Activated T-helper 17 cell treated with anti-CD3 and anti-CD28 coated beads, Interleukin-2, amount 50 U/mL, for 72 hours (primary cell): Measurements from ENCODE around the gene FAM83G. TPM values are rescaled to one million over a fixed set of nuclear protein-coding genes. Genes with fewer than 3 reads are reported as not detected.

Experiments
- ATAC-seq: fragments of 150-1000 bp; cut with Tn5 transposase; replicated peaks from 2 replicates; pipeline ENCODE4 v1.10.0; 2021; ENCODE audit warnings: mild to moderate bottlenecking, moderate library complexity
- H3K27ac Mint-ChIP-seq: one replicate; pipeline ENCODE4 v1.8.0; 2022; ENCODE audit warnings: mixed read lengths
- H3K27me3 Mint-ChIP-seq: one replicate; pipeline ENCODE4 v1.8.0; 2022; ENCODE audit warnings: mixed read lengths
- H3K36me3 Mint-ChIP-seq: one replicate; pipeline ENCODE4 v1.8.0; 2022; ENCODE audit warnings: low read depth, mild to moderate bottlenecking, mixed read lengths
- H3K4me1 Mint-ChIP-seq: one replicate; pipeline ENCODE4 v1.8.0; 2022; ENCODE audit warnings: mixed read lengths
- H3K4me3 Mint-ChIP-seq: one replicate; pipeline ENCODE4 v1.8.0; 2022; ENCODE audit warnings: mild to moderate bottlenecking, mixed read lengths
- H3K9me3 Mint-ChIP-seq: one replicate; pipeline ENCODE4 v1.8.0; 2022; ENCODE audit warnings: mixed read lengths
- total RNA-seq, 2 donors: library from RNA; stranded (reverse); gene quantifications; one replicate each; pipeline ENCODE4 v1.2.3, GENCODE V29; 2022

FAM83G gene
- total RNA-seq, 2 donors from 2014 or later = 15.9 to 22.6 TPM

DNA sequence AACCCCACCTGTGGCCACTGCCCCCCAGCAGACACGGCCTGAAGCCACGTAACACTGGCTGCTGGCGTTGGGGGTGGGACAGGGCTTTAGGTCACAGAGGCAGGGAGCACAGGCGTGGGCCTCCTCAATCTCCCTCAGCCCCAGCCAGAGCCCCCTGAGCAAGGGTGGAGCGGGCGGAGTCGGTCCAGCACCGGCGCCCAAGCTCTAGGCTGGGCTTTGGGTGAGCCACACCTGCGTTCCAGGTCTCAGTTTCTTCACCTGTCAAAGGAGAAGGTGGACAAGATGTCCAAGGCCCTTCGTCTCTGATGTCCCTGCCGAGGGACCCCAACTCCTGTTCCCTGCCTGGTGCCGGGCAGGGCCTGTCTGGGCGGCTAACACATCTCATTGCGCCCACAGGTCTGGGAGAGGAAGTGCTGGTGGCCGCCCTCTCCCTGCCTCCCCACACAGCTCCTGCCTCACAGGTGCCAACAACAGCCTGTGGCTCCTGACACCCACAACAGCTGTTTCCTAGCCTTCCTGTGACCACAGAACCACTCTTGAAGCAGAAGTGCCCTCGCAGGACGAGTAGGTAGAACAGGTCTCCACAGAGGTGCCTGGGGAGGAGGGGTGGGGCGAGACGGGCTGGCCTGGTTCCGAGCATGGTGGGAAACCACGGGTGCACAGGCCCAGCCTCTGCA, 12.0 kb downstream of the FAM83G start:
- H3K4me1 Mint-ChIP-seq = peaks cover 15% of the 10 kb centered on the region
- no peak overlapping the region for H3K4me3 Mint-ChIP-seq
- peak; percentile 31 for ATAC-seq
- peak overlapping the region; percentile 33 for H3K27ac Mint-ChIP-seq
- H3K36me3 Mint-ChIP-seq = peaks cover 41% of the 10 kb centered on the region
- peaks cover 4% of the 10 kb centered on the region for H3K9me3 Mint-ChIP-seq
- H3K27me3 Mint-ChIP-seq = no peaks in the 10 kb centered on the region

DNA sequence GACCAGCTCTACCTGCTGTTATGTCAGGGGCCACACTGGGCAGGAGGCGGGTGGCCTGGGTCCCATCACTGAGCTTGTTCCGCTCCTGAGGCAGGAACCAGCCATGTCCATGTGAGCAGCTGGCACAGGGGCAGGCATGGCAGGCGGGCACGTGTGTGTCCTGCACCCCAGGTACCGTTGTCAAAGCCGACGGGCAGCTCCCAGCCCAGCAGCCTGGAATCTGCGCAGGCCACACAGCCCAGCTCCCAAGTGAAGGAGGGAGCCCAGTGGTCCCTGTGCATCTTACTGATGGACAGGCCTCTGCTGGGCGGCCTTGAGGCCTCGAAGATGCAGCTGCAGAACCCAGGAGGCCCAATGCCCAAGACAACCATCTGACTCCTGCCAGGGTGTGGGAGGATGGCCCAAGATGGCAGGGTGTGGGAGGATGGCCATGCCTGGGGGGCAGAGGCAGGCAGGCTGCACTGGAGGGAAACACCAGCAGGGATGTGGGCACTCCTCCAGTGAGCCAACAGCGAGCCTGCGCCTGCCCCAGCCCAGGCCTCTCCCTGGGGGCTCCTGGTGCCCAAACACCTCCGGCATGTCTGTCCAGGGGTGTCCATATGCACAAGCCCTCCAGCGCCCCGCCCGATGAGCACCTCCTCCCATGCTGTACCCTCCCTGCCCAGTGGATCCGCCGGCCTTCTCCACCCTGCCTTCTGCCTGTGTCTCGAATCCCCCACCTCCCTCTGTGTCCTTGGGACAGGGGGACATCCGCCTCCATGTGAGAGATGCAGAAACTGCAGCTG, 12.8 kb downstream of the FAM83G start:
- Mint-ChIP-seq H3K4me3 (no peak overlapping the region), H3K4me1 (peaks cover 15% of the 10 kb centered on the region), H3K27ac (no peak overlapping the region), H3K27me3 (no peaks in the 10 kb centered on the region), H3K9me3 (peaks cover 4% of the 10 kb centered on the region), H3K36me3 (peaks cover 37% of the 10 kb centered on the region)
- no peak for ATAC-seq

DNA sequence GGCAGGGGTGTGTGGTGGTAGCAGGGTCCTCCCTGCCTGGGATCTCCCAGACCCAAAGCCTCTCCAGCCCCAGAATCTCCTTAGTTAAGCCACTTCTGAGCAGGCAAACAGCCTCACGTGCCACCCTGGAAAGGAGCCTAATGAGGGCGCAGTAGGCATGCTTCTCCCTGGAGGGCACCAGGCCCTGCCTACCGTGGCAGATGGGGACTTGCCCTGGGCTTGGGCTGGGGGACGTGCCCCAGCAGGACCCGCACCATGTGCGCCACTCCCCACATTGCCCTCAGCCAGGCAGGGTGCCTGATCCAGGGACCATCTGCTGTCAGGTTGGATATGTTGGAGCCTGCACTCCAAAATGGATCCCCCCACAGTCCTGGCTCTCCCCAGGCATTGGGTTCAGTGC, 14.2 kb downstream of the FAM83G start:
- Mint-ChIP-seq H3K27ac (no peak overlapping the region), H3K4me1 (peaks cover 15% of the 10 kb centered on the region), H3K4me3 (no peak overlapping the region), H3K9me3 (peaks cover 4% of the 10 kb centered on the region), H3K36me3 (peaks cover 30% of the 10 kb centered on the region), H3K27me3 (no peaks in the 10 kb centered on the region)
- ATAC-seq = no peak

DNA sequence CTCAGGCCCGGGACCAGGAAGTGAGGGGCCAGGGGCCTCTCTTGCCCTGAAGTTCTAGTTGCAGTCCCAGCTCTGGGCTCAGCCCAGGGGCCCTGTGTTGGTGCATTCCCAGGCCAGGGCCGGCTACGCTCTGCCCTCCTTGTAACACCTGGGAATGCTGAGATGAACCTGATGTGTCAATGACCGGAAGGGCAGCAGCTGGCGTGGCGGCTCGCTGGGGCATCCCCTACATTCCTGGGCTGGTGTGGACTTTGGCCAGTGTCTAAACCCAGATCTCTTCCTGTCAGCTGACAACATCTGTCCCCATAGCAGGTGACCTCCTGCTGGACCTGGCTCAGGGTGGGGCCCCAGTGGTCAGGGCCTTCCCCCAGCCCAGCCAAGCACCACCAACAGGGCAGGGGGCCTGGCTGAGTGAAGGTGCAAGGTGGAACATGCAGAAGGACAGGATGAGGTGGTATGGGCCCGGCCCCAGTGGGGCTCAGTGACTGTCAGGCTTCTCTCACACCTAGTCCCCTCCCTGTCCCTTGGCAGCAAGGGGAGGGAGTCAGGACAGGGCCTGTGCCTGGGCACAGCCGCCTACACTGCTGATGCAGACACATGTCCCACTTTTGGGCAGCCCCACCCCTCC, 15.9 kb downstream of the FAM83G start:
- no peaks in the 10 kb centered on the region for H3K27me3 Mint-ChIP-seq
- no peak overlapping the region for H3K4me3 Mint-ChIP-seq
- H3K27ac Mint-ChIP-seq = no peak overlapping the region
- peaks cover 5% of the 10 kb centered on the region for H3K4me1 Mint-ChIP-seq
- H3K9me3 Mint-ChIP-seq = no peaks in the 10 kb centered on the region
- no peak for ATAC-seq
- H3K36me3 Mint-ChIP-seq = peaks cover 18% of the 10 kb centered on the region

- Mint-ChIP-seq H3K27me3 (no peaks in the 10 kb centered on the region), H3K36me3 (peaks cover 13% of the 10 kb centered on the region), H3K27ac (no peak overlapping the region), H3K9me3 (no peaks in the 10 kb centered on the region), H3K4me1 (peaks cover under 1% of the 10 kb centered on the region), H3K4me3 (no peak overlapping the region)
- no peak for ATAC-seq
Observed at GRCh38 chr17:18987862-18988545, 16.6 kb downstream of the FAM83G start.

DNA sequence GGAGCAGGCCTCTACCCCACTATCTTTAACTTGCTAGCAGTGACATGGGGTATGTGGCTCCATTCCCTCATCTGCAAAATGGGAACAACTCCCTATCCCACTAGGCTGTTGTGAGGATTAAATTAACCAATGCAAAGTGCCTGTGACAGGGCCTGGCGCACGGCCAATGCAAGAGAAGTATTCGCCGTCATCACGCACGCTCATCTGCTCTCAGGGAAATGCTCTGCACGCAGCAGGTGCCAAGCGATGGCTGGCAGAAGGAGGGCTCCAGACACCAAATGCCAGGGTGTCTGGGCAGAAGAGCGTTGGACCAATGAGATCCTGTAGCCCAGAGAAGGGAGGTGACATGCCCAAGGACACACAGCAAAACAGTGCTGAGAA, 17.3 kb downstream of the FAM83G start:
- H3K4me3 Mint-ChIP-seq = no peak overlapping the region
- H3K36me3 Mint-ChIP-seq = peaks cover 12% of the 10 kb centered on the region
- H3K4me1 Mint-ChIP-seq = no peaks in the 10 kb centered on the region
- no peaks in the 10 kb centered on the region for H3K9me3 Mint-ChIP-seq
- no peaks in the 10 kb centered on the region for H3K27me3 Mint-ChIP-seq
- H3K27ac Mint-ChIP-seq = no peak overlapping the region
- no peak for ATAC-seq

GRCh38 chr17:18986541-18987229, 17.9 kb downstream of the FAM83G start:
- peaks cover 12% of the 10 kb centered on the region for H3K36me3 Mint-ChIP-seq
- H3K9me3 Mint-ChIP-seq = no peaks in the 10 kb centered on the region
- no peaks in the 10 kb centered on the region for H3K4me1 Mint-ChIP-seq
- ATAC-seq = no peak
- no peak overlapping the region for H3K27ac Mint-ChIP-seq
- H3K4me3 Mint-ChIP-seq = no peak overlapping the region
- H3K27me3 Mint-ChIP-seq = no peaks in the 10 kb centered on the region

- no peak for ATAC-seq
- no peaks in the 10 kb centered on the region for H3K4me1 Mint-ChIP-seq
- no peaks in the 10 kb centered on the region for H3K27me3 Mint-ChIP-seq
- H3K4me3 Mint-ChIP-seq = no peak overlapping the region
- no peaks in the 10 kb centered on the region for H3K9me3 Mint-ChIP-seq
- peaks cover 12% of the 10 kb centered on the region for H3K36me3 Mint-ChIP-seq
- H3K27ac Mint-ChIP-seq = no peak overlapping the region
Observed at GRCh38 chr17:18985475-18985874, 19.1 kb downstream of the FAM83G start.

GRCh38 chr17:18984273-18985114, 20.1 kb downstream of the FAM83G start:
- no peak for ATAC-seq
- H3K27ac Mint-ChIP-seq = no peak overlapping the region
- no peaks in the 10 kb centered on the region for H3K4me1 Mint-ChIP-seq
- no peaks in the 10 kb centered on the region for H3K27me3 Mint-ChIP-seq
- no peak overlapping the region for H3K4me3 Mint-ChIP-seq
- H3K9me3 Mint-ChIP-seq = no peaks in the 10 kb centered on the region
- H3K36me3 Mint-ChIP-seq = peaks cover 17% of the 10 kb centered on the region

DNA sequence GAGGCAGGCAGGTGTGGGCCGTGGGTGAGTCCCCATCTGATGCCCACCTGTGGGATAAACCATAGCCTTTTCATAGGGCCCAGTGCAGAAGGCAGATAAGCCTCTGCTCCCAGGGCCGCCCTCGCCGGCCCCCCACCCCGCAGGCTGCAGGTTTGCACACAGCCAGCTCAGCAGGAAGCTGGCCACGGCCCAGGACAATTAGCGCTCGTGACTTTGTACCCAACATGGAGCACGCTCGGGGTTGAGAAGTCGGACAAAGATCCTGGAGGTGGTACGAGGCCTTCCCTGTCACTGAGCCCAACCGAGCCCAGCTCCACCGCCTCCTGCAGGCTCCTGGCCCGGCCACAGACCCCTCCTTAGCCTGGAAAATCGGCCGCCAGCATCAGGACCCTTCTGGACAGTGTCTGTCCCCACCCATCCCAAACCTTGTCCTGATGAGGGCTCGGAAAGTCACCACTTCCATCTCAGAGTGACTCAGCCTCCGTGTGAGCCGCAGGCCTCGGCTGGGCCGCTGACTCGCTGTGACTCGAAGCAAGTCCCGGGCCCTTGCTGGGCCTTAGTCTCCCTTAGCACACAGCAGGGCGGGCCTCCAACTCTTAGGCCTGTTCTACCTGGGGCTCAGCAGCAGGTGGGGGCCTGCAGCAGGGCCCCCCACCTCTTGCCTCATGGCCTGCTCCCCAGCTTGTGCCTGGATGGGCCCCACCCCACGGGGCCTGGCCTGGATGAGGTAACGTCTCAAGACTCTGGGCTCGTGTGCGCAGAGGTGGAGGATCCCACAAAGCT, 22.7 kb downstream of the FAM83G start:
- peak; percentile 87 for ATAC-seq
- H3K9me3 Mint-ChIP-seq = no peaks in the 10 kb centered on the region

DNA sequence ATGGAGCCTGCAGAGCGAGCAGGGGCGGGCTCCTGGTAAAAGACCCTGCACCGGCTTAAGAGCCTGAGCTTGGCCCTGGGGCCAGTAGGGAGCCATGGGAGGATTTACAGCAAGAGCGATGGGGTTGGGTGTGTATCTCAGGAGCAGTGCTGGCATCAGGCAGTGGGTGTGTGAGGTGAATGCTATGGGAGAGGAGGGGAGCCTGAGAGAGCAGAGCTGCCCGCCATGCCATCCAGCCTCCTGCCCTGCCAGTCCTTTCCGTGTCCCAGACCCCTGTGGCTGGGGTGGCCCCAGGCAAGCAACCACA, 23.3 kb downstream of the FAM83G start:
- no peak for ATAC-seq
- Mint-ChIP-seq H3K9me3 (no peaks in the 10 kb centered on the region), H3K27ac (no peak overlapping the region), H3K4me1 (no peaks in the 10 kb centered on the region), H3K4me3 (no peak overlapping the region), H3K27me3 (no peaks in the 10 kb centered on the region), H3K36me3 (peaks cover 38% of the 10 kb centered on the region)

More for the DNA sequence above, 22.7 kb downstream of the FAM83G start:
- Mint-ChIP-seq H3K4me3 (no peak overlapping the region), H3K4me1 (no peaks in the 10 kb centered on the region), H3K36me3 (peaks cover 34% of the 10 kb centered on the region), H3K27ac (no peak overlapping the region), H3K27me3 (no peaks in the 10 kb centered on the region)

- Mint-ChIP-seq H3K27me3 (no peaks in the 10 kb centered on the region), H3K4me1 (no peaks in the 10 kb centered on the region), H3K27ac (no peak overlapping the region), H3K9me3 (no peaks in the 10 kb centered on the region), H3K4me3 (no peak overlapping the region), H3K36me3 (peaks cover 34% of the 10 kb centered on the region)
- ATAC-seq = peak; percentile 34
Observed at GRCh38 chr17:18980682-18981334, 23.8 kb downstream of the FAM83G start.
